CD8-positive, alpha-beta memory T cell (primary cell): ENCODE data around the gene VAMP4. TPM values are rescaled to one million over a fixed set of nuclear protein-coding genes. Genes with fewer than 3 reads are reported as not detected.
"Not testable (repeated sequence)": the region's sequence is repeated elsewhere in the genome, so short reads cannot be mapped to it uniquely, and the experiment has no call there.

ENCODE experiments used
- CTCF ChIA-PET: fragments of 350-600 bp; sonication (Branson Sonifier 250); formaldehyde crosslinking; loops from one replicate; lab custom pipeline; 2021; ENCODE audit warnings: antibody characterized with exemption; lab: Charles Lee
- POLR2A ChIA-PET: fragments of 350-600 bp; sonication (Branson Sonifier 250); formaldehyde crosslinking; loops from one replicate; lab custom pipeline; 2021; ENCODE audit warnings: antibody characterized with exemption; lab: Charles Lee
- DNase-seq, 5 donors: peaks; one replicate each; pipeline versions ENCODE4 v3.0.0 to v3.0.0-alpha.2; 2020 to 2022; ENCODE audit warnings: mixed read lengths in 1 of 5
- H3K27ac ChIP-seq: one replicate; pipeline ENCODE4 v1.7.0; 2013; ENCODE audit warnings: low read depth, mild to moderate bottlenecking, low read length, moderate library complexity
- H3K27me3 ChIP-seq: 2 replicates; pipeline ENCODE4 v1.7.0; 2013; ENCODE audit warnings: low read length, mild to moderate bottlenecking; ENCODE audit not compliant: insufficient read depth, poor library complexity, severe bottlenecking
- H3K36me3 ChIP-seq: 2 replicates; pipeline ENCODE4 v1.7.0; 2013; ENCODE audit warnings: mild to moderate bottlenecking, low read length, moderate library complexity; ENCODE audit not compliant: insufficient read depth
- H3K4me1 ChIP-seq: 2 replicates; pipeline ENCODE4 v1.7.0; 2013; ENCODE audit warnings: mild to moderate bottlenecking, low read length, moderate library complexity; ENCODE audit not compliant: insufficient read depth
- H3K4me3 ChIP-seq: 2 replicates; pipeline ENCODE4 v1.7.0; 2013; ENCODE audit warnings: mild to moderate bottlenecking, low read length
- H3K9me3 ChIP-seq: 2 replicates; pipeline ENCODE4 v1.7.0; 2013; ENCODE audit warnings: mild to moderate bottlenecking, low read length
- H3K27ac Mint-ChIP-seq, 8 donors: one replicate each; pipeline ENCODE4 v1.8.0; 2020 to 2021; ENCODE audit warnings: mixed read lengths in 8 of 8, mild to moderate bottlenecking in 6 of 8, inconsistent platforms in 3 of 8, moderate library complexity in 3 of 8
- H3K27me3 Mint-ChIP-seq, 2 donors: one replicate each; pipeline ENCODE4 v1.8.0; 2020 to 2021; ENCODE audit warnings: mixed read lengths in 2 of 2, mild to moderate bottlenecking in 1 of 2, moderate library complexity in 1 of 2
- H3K36me3 Mint-ChIP-seq, 3 donors: one replicate each; pipeline ENCODE4 v1.8.0; 2020 to 2021; ENCODE audit warnings: mixed read lengths in 3 of 3, inconsistent platforms in 1 of 3, mild to moderate bottlenecking in 1 of 3
- H3K4me1 Mint-ChIP-seq, 3 donors: one replicate each; pipeline ENCODE4 v1.8.0; 2020 to 2021; ENCODE audit warnings: mixed read lengths in 3 of 3, inconsistent platforms in 1 of 3, mild to moderate bottlenecking in 1 of 3
- H3K4me3 Mint-ChIP-seq, 7 donors: one replicate each; pipeline ENCODE4 v1.8.0; 2020 to 2021; ENCODE audit warnings: mixed read lengths in 7 of 7, mild to moderate bottlenecking in 6 of 7, moderate library complexity in 4 of 7, inconsistent platforms in 2 of 7
- H3K9me3 Mint-ChIP-seq, 5 donors: one replicate each; pipeline ENCODE4 v1.8.0; 2020 to 2022; ENCODE audit warnings: mixed read lengths in 5 of 5, mild to moderate bottlenecking in 3 of 5, moderate library complexity in 2 of 5, inconsistent platforms in 1 of 5
- polyA plus RNA-seq: library from polyadenylated mRNA; unstranded; fragments of 300-500 nt; fragmentation: Illumina TruSeq; gene quantifications from one replicate; pipeline ENCODE4 v1.2.3, GENCODE V29; 2021
- total RNA-seq, 2 experiments: library from RNA; stranded (reverse); gene quantifications; one replicate each; pipeline ENCODE4 v1.2.3, GENCODE V29; 2021

VAMP4 gene
- total and polyA plus RNA-seq, 3 experiments from 2014 or later, result 7.3 to 22.2 (median 7.7) TPM

DNA sequence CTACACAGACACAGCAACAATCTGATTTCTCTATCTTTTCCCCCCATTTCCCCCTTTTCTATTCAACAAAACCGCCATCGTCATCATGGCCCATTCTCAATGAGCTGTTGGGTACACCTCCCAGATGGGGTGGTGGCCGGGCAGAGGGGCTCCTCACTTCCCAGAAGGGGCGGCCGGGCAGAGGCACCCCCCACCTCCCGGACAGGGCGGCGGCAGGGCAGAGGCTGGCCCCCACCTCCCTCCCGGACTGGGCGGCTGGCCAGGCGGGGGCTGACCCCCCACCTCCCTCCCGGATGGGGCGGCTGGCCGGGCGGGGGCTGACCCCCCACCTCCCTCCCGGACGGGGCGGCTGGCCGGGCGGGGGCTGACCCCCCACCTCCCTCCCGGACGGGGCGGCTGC is 48.3 kb downstream of the VAMP4 start:
- H3K27me3 Mint-ChIP-seq, H3K36me3 ChIP-seq, POLR2A ChIA-PET, H3K4me3 Mint-ChIP-seq, H3K27ac Mint-ChIP-seq, H3K27me3 ChIP-seq, DNase-seq, H3K9me3 ChIP-seq, H3K4me1 ChIP-seq, H3K4me1 Mint-ChIP-seq, CTCF ChIA-PET, H3K4me3 ChIP-seq, H3K27ac ChIP-seq: not testable (repeated sequence)
- Mint-ChIP-seq H3K36me3 (peaks cover 3 to 19% (median 6%) of the 10 kb centered on the region in 3 donors), H3K9me3 (peaks cover 0 to 27% (median 17%) of the 10 kb centered on the region in 5 donors)

- Histone ChIP-seq H3K4me3 (no peak overlapping the region), H3K4me1 (no peaks in the 10 kb centered on the region), H3K27me3 (no peaks in the 10 kb centered on the region), H3K27ac (no peak overlapping the region), H3K36me3 (no peaks in the 10 kb centered on the region), H3K9me3 (no peaks in the 10 kb centered on the region)
- POLR2A ChIA-PET, result no interaction called here
- CTCF ChIA-PET, result no interaction called here
- H3K4me3 Mint-ChIP-seq, result no peak overlapping the region
- H3K9me3 Mint-ChIP-seq, result peaks cover 4 to 31% (median 14%) of the 10 kb centered on the region in 5 donors
- peaks cover 0 to 10% of the 10 kb centered on the region in 2 donors for H3K27me3 Mint-ChIP-seq
- DNase-seq, result no peak
- peaks cover 0 to 12% (median 0%) of the 10 kb centered on the region in 3 donors for H3K36me3 Mint-ChIP-seq
- no peaks in the 10 kb centered on the region for H3K4me1 Mint-ChIP-seq
- no peak overlapping the region for H3K27ac Mint-ChIP-seq
Observed at GRCh38 chr1:171683870-171684269, 58.0 kb downstream of the VAMP4 start.

GRCh38 chr1:171680339-171680738 is 61.5 kb downstream of the VAMP4 start:
- Histone ChIP-seq H3K9me3 (no peaks in the 10 kb centered on the region), H3K4me3 (no peak overlapping the region), H3K36me3 (no peaks in the 10 kb centered on the region), H3K4me1 (no peaks in the 10 kb centered on the region), H3K27me3 (no peaks in the 10 kb centered on the region), H3K27ac (no peak overlapping the region)
- Mint-ChIP-seq H3K4me3 (no peak overlapping the region), H3K9me3 (peaks cover 0 to 9% (median 3%) of the 10 kb centered on the region in 5 donors), H3K27me3 (peaks cover 0 to 20% of the 10 kb centered on the region in 2 donors), H3K4me1 (no peaks in the 10 kb centered on the region), H3K27ac (no peak overlapping the region), H3K36me3 (peaks cover 0 to 8% (median 0%) of the 10 kb centered on the region in 3 donors)
- no peak for DNase-seq
- CTCF ChIA-PET, result no interaction called here
- POLR2A ChIA-PET, result no interaction called here

DNA sequence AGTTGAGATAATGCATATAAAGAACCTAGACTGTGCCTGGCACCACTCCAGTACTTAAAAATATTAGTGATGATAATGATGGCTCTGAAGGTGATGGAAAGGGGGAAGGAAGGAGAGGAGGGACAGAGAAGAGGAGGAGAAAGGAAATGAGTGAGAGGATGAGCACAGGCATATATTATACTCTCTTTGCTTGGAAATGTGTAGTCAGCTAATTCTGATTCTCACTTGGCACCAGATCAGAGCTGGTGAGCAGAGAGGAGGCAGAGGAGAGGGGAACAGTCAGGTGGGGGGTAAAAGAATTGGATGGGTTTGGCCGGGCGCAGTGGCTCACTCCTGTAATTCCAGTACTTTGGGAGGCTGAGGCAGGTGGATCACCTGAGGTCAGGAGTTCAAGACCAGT is 65.0 kb downstream of the VAMP4 start:
- Mint-ChIP-seq H3K4me3 (no peak overlapping the region), H3K27me3 (peaks cover 2 to 15% of the 10 kb centered on the region in 2 donors), H3K9me3 (no peaks in the 10 kb centered on the region), H3K27ac (no peak overlapping the region), H3K36me3 (no peaks in the 10 kb centered on the region), H3K4me1 (no peaks in the 10 kb centered on the region)
- no peak overlapping the region for H3K27ac ChIP-seq
- DNase-seq, result no peak
- ChIA-PET POLR2A (no interaction called here), CTCF (no interaction called here)
- H3K36me3 ChIP-seq, result no peaks in the 10 kb centered on the region
- H3K4me1 ChIP-seq, result no peaks in the 10 kb centered on the region
- no peak overlapping the region for H3K4me3 ChIP-seq
- no peaks in the 10 kb centered on the region for H3K27me3 ChIP-seq
- H3K9me3 ChIP-seq, result no peaks in the 10 kb centered on the region

DNA sequence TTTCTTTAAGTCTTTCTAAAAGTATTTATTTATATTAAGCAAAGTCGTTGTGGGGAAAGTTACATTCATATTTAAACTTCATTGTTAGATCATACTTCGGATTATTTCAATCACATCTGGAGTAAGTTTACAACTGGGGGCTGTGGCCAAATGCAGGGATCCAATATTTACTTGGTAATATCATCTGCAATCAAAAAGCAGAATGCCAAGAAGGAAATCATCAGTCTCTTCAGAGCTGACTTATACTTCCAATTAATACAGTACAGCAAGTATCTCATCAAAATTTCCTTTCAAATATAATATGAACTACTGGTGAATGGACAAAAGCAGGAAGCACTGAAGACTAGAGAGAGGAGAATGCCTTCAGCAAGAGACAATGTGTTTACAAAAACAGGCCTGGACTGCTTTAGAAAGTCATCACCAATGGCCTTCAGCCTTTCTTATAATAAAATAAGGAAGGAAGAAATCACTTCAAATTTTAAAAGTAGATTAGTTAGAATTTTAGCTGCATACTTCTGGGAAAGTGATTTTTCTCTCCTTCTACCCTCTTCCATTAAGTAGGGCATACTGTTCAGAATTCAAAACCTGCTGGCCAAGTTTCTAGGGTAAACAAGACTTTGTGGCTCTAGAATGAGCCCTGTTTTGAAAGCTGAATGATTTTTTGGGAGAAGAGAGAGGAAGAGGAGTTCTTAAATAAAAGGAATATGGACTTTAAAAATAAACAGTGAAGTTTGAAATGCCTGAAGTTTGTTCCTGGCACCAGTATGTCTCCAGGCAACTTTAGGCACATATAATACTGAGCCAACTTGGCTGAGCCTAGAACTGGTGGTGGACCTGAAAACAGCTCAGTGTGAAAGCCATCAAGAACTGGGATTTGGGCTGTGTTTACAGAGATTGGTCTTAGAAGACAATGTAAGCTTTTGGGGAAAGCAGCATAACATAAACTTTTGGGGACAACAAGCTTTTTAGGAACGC is 67.1 kb downstream of the VAMP4 start:
- no peak for DNase-seq

GRCh38 chr1:171670739-171671138 is 71.1 kb downstream of the VAMP4 start:
- Mint-ChIP-seq H3K27ac (no peak overlapping the region), H3K9me3 (no peaks in the 10 kb centered on the region), H3K36me3 (no peaks in the 10 kb centered on the region), H3K4me3 (no peak overlapping the region), H3K4me1 (no peaks in the 10 kb centered on the region), H3K27me3 (peaks cover 7 to 32% of the 10 kb centered on the region in 2 donors)
- no peaks in the 10 kb centered on the region for H3K36me3 ChIP-seq
- CTCF ChIA-PET, result no interaction called here
- no peaks in the 10 kb centered on the region for H3K4me1 ChIP-seq
- no peak for DNase-seq
- H3K4me3 ChIP-seq, result no peak overlapping the region
- POLR2A ChIA-PET, result interaction anchor here (0.7 kb wide), 1 partner anchor 71 kb away, joined by 3 read pairs; the partner anchor contains the start of gene VAMP4
- H3K27ac ChIP-seq, result no peak overlapping the region
- H3K9me3 ChIP-seq, result no peaks in the 10 kb centered on the region
- H3K27me3 ChIP-seq, result no peaks in the 10 kb centered on the region

More for the DNA sequence above, 67.1 kb downstream of the VAMP4 start:
- no peaks in the 10 kb centered on the region for H3K36me3 ChIP-seq
- Mint-ChIP-seq H3K4me3 (no peak overlapping the region), H3K36me3 (no peaks in the 10 kb centered on the region), H3K27ac (no peak overlapping the region), H3K9me3 (no peaks in the 10 kb centered on the region), H3K4me1 (no peaks in the 10 kb centered on the region), H3K27me3 (peaks cover 2 to 33% of the 10 kb centered on the region in 2 donors)
- no peaks in the 10 kb centered on the region for H3K27me3 ChIP-seq
- H3K27ac ChIP-seq, result no peak overlapping the region
- CTCF ChIA-PET, result no interaction called here
- POLR2A ChIA-PET, result no interaction called here
- no peaks in the 10 kb centered on the region for H3K9me3 ChIP-seq
- H3K4me1 ChIP-seq, result no peaks in the 10 kb centered on the region
- no peak overlapping the region for H3K4me3 ChIP-seq

GRCh38 chr1:171668372-171668771 is 73.5 kb downstream of the VAMP4 start:
- Histone ChIP-seq H3K4me3 (no peak overlapping the region), H3K36me3 (no peaks in the 10 kb centered on the region), H3K4me1 (no peaks in the 10 kb centered on the region), H3K27me3 (no peaks in the 10 kb centered on the region), H3K9me3 (no peaks in the 10 kb centered on the region), H3K27ac (no peak overlapping the region)
- no peak overlapping the region for H3K4me3 Mint-ChIP-seq
- H3K36me3 Mint-ChIP-seq, result no peaks in the 10 kb centered on the region
- CTCF ChIA-PET, result interaction anchor here (0.9 to 2.6 kb wide), 3 partner anchors 10 to 23 kb away, joined by 3 to 7 read pairs (median 4); no protein-coding TSS in a partner anchor
- POLR2A ChIA-PET, result no interaction called here
- H3K4me1 Mint-ChIP-seq, result no peaks in the 10 kb centered on the region
- no peak for DNase-seq
- no peaks in the 10 kb centered on the region for H3K9me3 Mint-ChIP-seq
- peaks cover 5 to 32% of the 10 kb centered on the region in 2 donors for H3K27me3 Mint-ChIP-seq
- no peak overlapping the region for H3K27ac Mint-ChIP-seq

GRCh38 chr1:171666114-171666769 is 75.6 kb downstream of the VAMP4 start:
- H3K4me1 Mint-ChIP-seq, result no peaks in the 10 kb centered on the region
- H3K4me1 ChIP-seq, result no peaks in the 10 kb centered on the region
- no peaks in the 10 kb centered on the region for H3K27me3 ChIP-seq
- DNase-seq, result no peak
- no peaks in the 10 kb centered on the region for H3K36me3 Mint-ChIP-seq
- POLR2A ChIA-PET, result no interaction called here
- no peaks in the 10 kb centered on the region for H3K36me3 ChIP-seq
- no peak overlapping the region for H3K27ac ChIP-seq
- no peaks in the 10 kb centered on the region for H3K9me3 Mint-ChIP-seq
- CTCF ChIA-PET, result no interaction called here
- peaks cover 7 to 22% of the 10 kb centered on the region in 2 donors for H3K27me3 Mint-ChIP-seq
- no peaks in the 10 kb centered on the region for H3K9me3 ChIP-seq
- H3K4me3 ChIP-seq, result no peak overlapping the region
- no peak overlapping the region for H3K27ac Mint-ChIP-seq
- H3K4me3 Mint-ChIP-seq, result no peak overlapping the region
